HepG2 (cell line): ENCODE data around the gene PLA2G4B. TPM values are rescaled to one million over a fixed set of nuclear protein-coding genes. Genes with fewer than 3 reads are reported as not detected.

Experiments
- ATAC-seq: fragments of 200-7000 bp; cut with Tn5 transposase; 3 replicates; pipeline ENCODE4 v1.9.1; 2020; ENCODE audit warnings: mild to moderate bottlenecking, moderate library complexity
- BruUV-seq: library from RNA; stranded (reverse); fragments of 400-500 nt; replicated peaks from 2 replicates; lab custom pipeline; 2021; lab: Mats Ljungman, UMichigan
- CTCF ChIA-PET: fragments of 300-600 bp; formaldehyde crosslinking; extraction: SDS; loops from one replicate; lab custom pipeline; 2021; ENCODE audit warnings: low total read pairs, inconsistent platforms, low intra/inter-chr PET ratio; lab: Yijun Ruan, JAX
- POLR2A ChIA-PET: fragments of 350-600 bp; sonication (Branson Sonifier 250); formaldehyde crosslinking; loops from one replicate; lab custom pipeline; 2020; ENCODE audit warnings: antibody characterized with exemption, inconsistent platforms; lab: Yijun Ruan, JAX
- DNase-seq: peaks from one replicate; pipeline ENCODE4 v3.0.0-alpha.2; 2015; ENCODE audit warnings: low spot score
- FAIRE-seq: peaks from 3 replicates; lab custom pipeline; 2011; peaks lifted over from hg19 to GRCh38; lab: Jason Lieb, UNC
- H2AFZ ChIP-seq: one replicate; pipeline ENCODE4 v1.6.1; 2011; ENCODE audit warnings: low read length, inconsistent platforms
- H3K27ac ChIP-seq: fragments of 300-600 bp; 3 replicates; pipeline ENCODE4 v1.8.0; 2011; ENCODE audit warnings: mixed run types, mild to moderate bottlenecking, mixed read lengths, low read length, inconsistent platforms; ENCODE audit not compliant: insufficient read depth; ENCODE audit errors: extremely low read length
- H3K27me3 ChIP-seq, 2 experiments: fragments of 200-600 bp in 1 of 2; 2 replicates in 1 of 2; 3 replicates in 1 of 2; pipeline versions ENCODE4 v1.6.0 to v1.8.0; 2011; ENCODE audit warnings: low read length in 2 of 2, mild to moderate bottlenecking in 2 of 2, moderate library complexity in 2 of 2, inconsistent platforms in 1 of 2; ENCODE audit not compliant: insufficient read depth in 2 of 2, control insufficient read depth in 1 of 2
- H3K36me3 ChIP-seq, 2 experiments: fragments of 200-600 bp in 1 of 2; replicated peaks in 1 of 2; 2 replicates in 1 of 2; 3 replicates in 1 of 2; pipeline versions ENCODE4 v1.5.1 to v1.8.0; 2011; ENCODE audit warnings: low read length in 2 of 2, inconsistent platforms in 1 of 2; ENCODE audit not compliant: insufficient read depth in 2 of 2, control insufficient read depth in 1 of 2
- H3K4me1 ChIP-seq: 2 replicates; pipeline ENCODE4 v1.5.1; 2012; ENCODE audit warnings: low read length, inconsistent platforms; ENCODE audit not compliant: insufficient read depth
- H3K4me2 ChIP-seq: 2 replicates; pipeline ENCODE4 v1.6.0; 2011; ENCODE audit warnings: low read depth, low read length, inconsistent platforms
- H3K4me3 ChIP-seq, 3 experiments: fragments of 200-600 bp in 1 of 3; sonication (generic), shearing (Covaris generic) in 1 of 3; replicated peaks in 1 of 3; 2 replicates each; pipeline ENCODE4 v1.5.1; 2011 to 2016; ENCODE audit warnings: low read length in 3 of 3, inconsistent platforms in 2 of 3, low read depth in 2 of 3, mild to moderate bottlenecking in 2 of 3, control low read depth in 1 of 3, mixed read lengths in 1 of 3; ENCODE audit not compliant: insufficient read depth in 1 of 3
- H3K79me2 ChIP-seq: one replicate; pipeline ENCODE4 v1.6.1; 2011; ENCODE audit warnings: low read length, inconsistent platforms; ENCODE audit not compliant: insufficient read depth
- H3K9ac ChIP-seq: 2 replicates; pipeline ENCODE4 v1.6.0; 2011; ENCODE audit warnings: mild to moderate bottlenecking, low read depth, low read length, inconsistent platforms; ENCODE audit not compliant: insufficient read depth
- H3K9me3 ChIP-seq: 2 replicates; pipeline ENCODE4 v1.5.1; 2012; ENCODE audit warnings: mild to moderate bottlenecking, low read length
- H4K20me1 ChIP-seq: 2 replicates; pipeline ENCODE4 v1.6.0; 2011; ENCODE audit warnings: inconsistent platforms, mild to moderate bottlenecking, low read length, moderate library complexity; ENCODE audit not compliant: insufficient read depth
- ARNTL ChIP-seq: sonication (generic); formaldehyde crosslinking; IDR thresholded peaks from 2 replicates; pipeline ENCODE4 v1.4.0; 2020; ENCODE audit warnings: mild to moderate bottlenecking, missing genetic modification reagents
- CHD4 ChIP-seq: fragments of 200-600 bp; sonication (generic); IDR thresholded peaks from 2 replicates; pipeline ENCODE4 v1.7.0; 2017; ENCODE audit warnings: mild to moderate bottlenecking, low read length, borderline replicate concordance
- HNRNPK ChIP-seq: fragments of 200-400 bp; formaldehyde crosslinking; IDR thresholded peaks from 2 replicates; pipeline ENCODE4 v1.6.1; 2018; ENCODE audit warnings: low read length, low read depth, moderate library complexity, mild to moderate bottlenecking; ENCODE audit not compliant: poor library complexity, severe bottlenecking
- KDM3A ChIP-seq: IDR thresholded peaks from 2 replicates; pipeline ENCODE4 v1.6.1; 2018; ENCODE audit warnings: low read depth, missing compliant biosample characterization
- MED1 ChIP-seq: sonication (generic); formaldehyde crosslinking; IDR thresholded peaks from 2 replicates; pipeline ENCODE4 v1.4.0; 2020; ENCODE audit warnings: missing genetic modification reagents
- PAF1 ChIP-seq: IDR thresholded peaks from 2 replicates; pipeline ENCODE4 v1.6.1; 2016; ENCODE audit warnings: missing genetic modification reagents, missing compliant biosample characterization
- TEAD2 ChIP-seq: sonication (generic); formaldehyde crosslinking; IDR thresholded peaks from 2 replicates; pipeline ENCODE4 v1.9.0; 2021; ENCODE audit warnings: missing genetic modification reagents
- ZBTB3 ChIP-seq: sonication (generic); formaldehyde crosslinking; IDR thresholded peaks from 2 replicates; pipeline ENCODE4 v1.4.0; 2020; ENCODE audit warnings: low read depth, mild to moderate bottlenecking, moderate library complexity, missing genetic modification reagents, borderline replicate concordance
- ZNF24 ChIP-seq: fragments of 450-650 bp; IDR thresholded peaks from 2 replicates; pipeline ENCODE4 v1.6.1; 2017; ENCODE audit warnings: antibody characterized with exemption, mild to moderate bottlenecking
- ZNF382 ChIP-seq: sonication (generic); formaldehyde crosslinking; IDR thresholded peaks from 2 replicates; pipeline ENCODE4 v1.5.0; 2020; ENCODE audit warnings: missing genetic modification reagents, mild to moderate bottlenecking, borderline replicate concordance
- ZNF468 ChIP-seq: sonication (generic); formaldehyde crosslinking; IDR thresholded peaks from 2 replicates; pipeline ENCODE4 v1.8.0; 2022; ENCODE audit warnings: mild to moderate bottlenecking, moderate library complexity, missing genetic modification reagents
- ZNF556 ChIP-seq: sonication (generic); formaldehyde crosslinking; IDR thresholded peaks from 2 replicates; pipeline ENCODE4 v1.4.0; 2020; ENCODE audit warnings: mild to moderate bottlenecking, missing genetic modification reagents, borderline replicate concordance
- ZNF563 ChIP-seq: sonication (generic); formaldehyde crosslinking; IDR thresholded peaks from 2 replicates; pipeline ENCODE4 v1.8.0; 2022; ENCODE audit warnings: mild to moderate bottlenecking, moderate library complexity, missing genetic modification reagents
- ZNF713 ChIP-seq: sonication (generic); formaldehyde crosslinking; IDR thresholded peaks from 2 replicates; pipeline ENCODE4 v1.4.0; 2020; ENCODE audit warnings: mild to moderate bottlenecking, missing genetic modification reagents
- WGBS: methylation state at CpG from one replicate; pipeline ENCODE4 v1.1.6; 2017; ENCODE audit warnings: low lambda C conversion rate; 5-methylcytosine and 5-hydroxymethylcytosine counted together
- in situ Hi-C: cut with HindIII; loops from 2 replicates; pipeline ENCODE4 v1.10.0; 2017; ENCODE audit warnings: low pct_unique_long_range_greater_than_20kb; ENCODE audit not compliant: extremely low pct_ligation_motif_present
- intact Hi-C: fragments of 100-400 bp; cut with micrococcal nuclease; formaldehyde crosslinking; loops from one replicate; pipeline ENCODE4 v1.10.0; 2022; ENCODE audit not compliant: unreplicated experiment
- polyA plus RNA-seq, 8 experiments: library from polyadenylated mRNA; depleted of rRNA in 3 of 8; stranded (reverse) in 7 of 8; unstranded in 1 of 8; fragments of >200 nt; fragmentation: Illumina TruSeq in 4 of 8; extraction: Trizol in 4 of 8; gene quantifications; 2 replicates each; pipeline versions ENCODE4 v1.2.1 to v1.2.3, GENCODE V29; 2011 to 2016; ENCODE audit warnings: low read depth in 4 of 8, missing spikeins in 1 of 8, mixed read lengths in 1 of 8; ENCODE audit not compliant: insufficient read depth in 1 of 8
- total RNA-seq, 5 experiments: library from RNA; depleted of rRNA; stranded (reverse); fragments of >200 nt; fragmentation: Illumina TruSeq; extraction: Trizol; gene quantifications; 2 replicates each; pipeline ENCODE4 v1.2.3, GENCODE V29; 2016; ENCODE audit warnings: low read depth in 1 of 5
- TF ChIP-seq, protein P1 (sequence below): sonication (generic); formaldehyde crosslinking; IDR thresholded peaks from 2 replicates; pipeline ENCODE4 v1.4.0; 2020; ENCODE audit warnings: missing genetic modification reagents, borderline replicate concordance
- TF ChIP-seq, protein P2 (sequence below): sonication (generic); formaldehyde crosslinking; IDR thresholded peaks from 2 replicates; pipeline ENCODE4 v1.8.1; 2022; ENCODE audit warnings: mild to moderate bottlenecking, missing genetic modification reagents

PLA2G4B gene
- total and polyA plus RNA-seq, 2 of the 13 experiments (the other 11 are each of a cell fraction or from before 2014, with no cell fraction given), result 5.1 to 8.0 TPM

DNA sequence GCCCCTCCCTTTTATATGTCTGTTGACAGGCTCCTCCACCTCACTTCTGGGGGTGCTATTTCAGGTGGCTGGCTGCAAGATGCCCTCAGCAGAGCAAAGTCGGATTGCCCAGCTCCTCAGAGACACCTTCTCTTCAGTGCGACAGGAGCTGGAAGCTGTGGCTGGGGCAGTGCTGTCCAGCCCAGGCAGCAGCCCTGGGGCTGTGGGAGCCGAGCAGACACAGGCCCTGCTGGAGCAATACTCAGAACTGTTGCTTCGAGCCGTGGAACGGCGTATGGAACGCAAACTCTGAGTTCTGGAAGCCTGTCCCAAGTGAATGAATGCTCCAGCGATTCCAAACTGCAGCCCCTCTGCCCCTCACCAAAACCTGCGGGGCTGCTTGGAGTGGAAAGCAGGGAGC, 13.5 kb upstream of the PLA2G4B start:
- Histone ChIP-seq H3K4me3 (no peak overlapping the region), H3K27me3 (no peaks in the 10 kb centered on the region; a peak in 1 of 5 replicates), H3K9ac (no peak overlapping the region), H2AFZ (no peak overlapping the region), H4K20me1 (no peaks in the 10 kb centered on the region), H3K27ac (no peak overlapping the region), H3K4me1 (peaks cover 18% of the 10 kb centered on the region), H3K9me3 (no peaks in the 10 kb centered on the region), H3K36me3 (peaks cover 0 to 4% of the 10 kb centered on the region in 2 experiments; a peak in 4 of 5 replicates), H3K4me2 (no peak overlapping the region), H3K79me2 (no peaks in the 10 kb centered on the region)
- ChIA-PET POLR2A (no interaction called here), CTCF (no interaction called here)
- BruUV-seq, result no TSS peak
- TF ChIP-seq, protein P1, sequence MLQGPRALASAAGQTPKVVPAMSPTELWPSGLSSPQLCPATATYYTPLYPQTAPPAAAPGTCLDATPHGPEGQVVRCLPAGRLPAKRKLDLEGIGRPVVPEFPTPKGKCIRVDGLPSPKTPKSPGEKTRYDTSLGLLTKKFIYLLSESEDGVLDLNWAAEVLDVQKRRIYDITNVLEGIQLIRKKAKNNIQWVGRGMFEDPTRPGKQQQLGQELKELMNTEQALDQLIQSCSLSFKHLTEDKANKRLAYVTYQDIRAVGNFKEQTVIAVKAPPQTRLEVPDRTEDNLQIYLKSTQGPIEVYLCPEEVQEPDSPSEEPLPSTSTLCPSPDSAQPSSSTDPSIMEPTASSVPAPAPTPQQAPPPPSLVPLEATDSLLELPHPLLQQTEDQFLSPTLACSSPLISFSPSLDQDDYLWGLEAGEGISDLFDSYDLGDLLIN (CRISPR knock-in tag), result no peak
- no peak for TF ChIP-seq PAF1 (CRISPR knock-in tag)
- no peak for TF ChIP-seq ZNF556 (CRISPR knock-in tag)
- no peak for TF ChIP-seq ZNF382 (CRISPR knock-in tag)
- TF ChIP-seq, protein P2, sequence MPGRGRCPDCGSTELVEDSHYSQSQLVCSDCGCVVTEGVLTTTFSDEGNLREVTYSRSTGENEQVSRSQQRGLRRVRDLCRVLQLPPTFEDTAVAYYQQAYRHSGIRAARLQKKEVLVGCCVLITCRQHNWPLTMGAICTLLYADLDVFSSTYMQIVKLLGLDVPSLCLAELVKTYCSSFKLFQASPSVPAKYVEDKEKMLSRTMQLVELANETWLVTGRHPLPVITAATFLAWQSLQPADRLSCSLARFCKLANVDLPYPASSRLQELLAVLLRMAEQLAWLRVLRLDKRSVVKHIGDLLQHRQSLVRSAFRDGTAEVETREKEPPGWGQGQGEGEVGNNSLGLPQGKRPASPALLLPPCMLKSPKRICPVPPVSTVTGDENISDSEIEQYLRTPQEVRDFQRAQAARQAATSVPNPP (CRISPR knock-in tag), result no peak
- no peak for TF ChIP-seq ZNF24
- no peak for TF ChIP-seq MED1 (CRISPR knock-in tag)
- no peak for TF ChIP-seq CHD4
- no peak for TF ChIP-seq ZBTB3 (CRISPR knock-in tag)
- no peak for TF ChIP-seq ARNTL (CRISPR knock-in tag)
- no peak for TF ChIP-seq ZNF468 (CRISPR knock-in tag)
- no peak for TF ChIP-seq TEAD2 (CRISPR knock-in tag)
- TF ChIP-seq KDM3A, result no peak
- no peak for TF ChIP-seq ZNF563
- TF ChIP-seq ZNF713 (CRISPR knock-in tag), result no peak
- TF ChIP-seq HNRNPK, result no peak
- intact Hi-C loops, result no loop called here
- in situ Hi-C loops, result no loop called here
- no peak for DNase-seq
- ATAC-seq, result no peak
- 95% methylated on average over 7 of the region's 10 CpGs for whole genome bisulfite sequencing
- FAIRE-seq, result no peak
